Measurements from ENCODE around the gene MDK. TPM values are rescaled to one million over a fixed set of nuclear protein-coding genes. Genes with fewer than 3 reads are reported as not detected.

Gene MDK
- total RNA-seq, 4 donors from 2014 or later = 5.4 to 62.6 (median 22.5) TPM

DNA sequence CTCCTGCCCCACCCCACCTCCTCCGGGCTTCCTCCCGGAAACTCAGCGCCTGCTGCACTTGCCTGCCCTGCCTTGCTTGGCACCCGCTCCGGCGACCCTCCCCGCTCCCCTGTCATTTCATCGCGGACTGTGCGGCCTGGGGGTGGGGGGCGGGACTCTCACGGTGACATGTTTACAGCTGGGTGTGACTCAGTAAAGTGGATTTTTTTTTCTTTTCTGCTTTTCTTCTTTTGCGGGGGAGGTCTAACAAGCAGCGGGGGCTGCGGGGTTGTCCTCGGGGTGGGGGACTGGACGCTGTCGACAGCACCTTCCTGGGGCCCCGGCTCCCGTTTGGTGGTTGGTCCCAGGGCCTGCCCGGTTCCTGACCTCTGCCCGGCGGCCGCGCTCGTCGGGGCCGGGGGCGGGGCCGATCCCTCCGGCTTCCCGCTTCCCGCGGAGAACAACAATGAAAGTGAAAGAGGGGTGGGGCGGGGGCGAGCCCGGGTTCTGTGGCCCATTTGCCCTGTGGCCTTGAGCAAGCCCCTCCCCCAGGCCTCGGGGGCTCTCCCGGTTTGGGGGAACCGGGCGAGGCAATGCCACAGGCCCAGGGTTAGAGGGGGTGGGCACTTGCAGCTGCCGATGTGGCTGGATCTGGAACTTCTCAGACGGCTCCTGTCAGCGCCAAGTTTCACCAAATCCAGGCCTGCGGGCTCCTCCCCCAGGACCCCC lies 975 bp upstream of the MDK start:
- intact Hi-C loops (cut with DNase I) = no loop called here
- Histone ChIP-seq H3K27ac (peak overlapping the region; percentile 75 to 85 (median 83)), H3K4me3 (peak overlapping the region; percentile 70 to 88 (median 71)), H3K4me1 (peaks cover 15 to 41% (median 16%) of the 10 kb centered on the region in 3 donors), H3K9me3 (no peaks in the 10 kb centered on the region), H3K27me3 (peaks cover 0 to 35% (median 0%) of the 10 kb centered on the region in 4 donors), H3K36me3 (peaks cover 5 to 28% (median 11%) of the 10 kb centered on the region in 3 donors)
- DNase-seq = no peak
- TF ChIP-seq, protein P1, sequence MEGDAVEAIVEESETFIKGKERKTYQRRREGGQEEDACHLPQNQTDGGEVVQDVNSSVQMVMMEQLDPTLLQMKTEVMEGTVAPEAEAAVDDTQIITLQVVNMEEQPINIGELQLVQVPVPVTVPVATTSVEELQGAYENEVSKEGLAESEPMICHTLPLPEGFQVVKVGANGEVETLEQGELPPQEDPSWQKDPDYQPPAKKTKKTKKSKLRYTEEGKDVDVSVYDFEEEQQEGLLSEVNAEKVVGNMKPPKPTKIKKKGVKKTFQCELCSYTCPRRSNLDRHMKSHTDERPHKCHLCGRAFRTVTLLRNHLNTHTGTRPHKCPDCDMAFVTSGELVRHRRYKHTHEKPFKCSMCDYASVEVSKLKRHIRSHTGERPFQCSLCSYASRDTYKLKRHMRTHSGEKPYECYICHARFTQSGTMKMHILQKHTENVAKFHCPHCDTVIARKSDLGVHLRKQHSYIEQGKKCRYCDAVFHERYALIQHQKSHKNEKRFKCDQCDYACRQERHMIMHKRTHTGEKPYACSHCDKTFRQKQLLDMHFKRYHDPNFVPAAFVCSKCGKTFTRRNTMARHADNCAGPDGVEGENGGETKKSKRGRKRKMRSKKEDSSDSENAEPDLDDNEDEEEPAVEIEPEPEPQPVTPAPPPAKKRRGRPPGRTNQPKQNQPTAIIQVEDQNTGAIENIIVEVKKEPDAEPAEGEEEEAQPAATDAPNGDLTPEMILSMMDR (IDR thresholded peaks at IDR 0.05) = no peak
- peak in 1 of 4 donors; percentile 7 for TF ChIP-seq POLR2A (IDR thresholded peaks at IDR 0.05)
- WGBS, 2 donors = 0% methylated on average over 8 of the region's 45 CpGs; no CpG with 5 or more reads in 1 of the 2 donors

DNA sequence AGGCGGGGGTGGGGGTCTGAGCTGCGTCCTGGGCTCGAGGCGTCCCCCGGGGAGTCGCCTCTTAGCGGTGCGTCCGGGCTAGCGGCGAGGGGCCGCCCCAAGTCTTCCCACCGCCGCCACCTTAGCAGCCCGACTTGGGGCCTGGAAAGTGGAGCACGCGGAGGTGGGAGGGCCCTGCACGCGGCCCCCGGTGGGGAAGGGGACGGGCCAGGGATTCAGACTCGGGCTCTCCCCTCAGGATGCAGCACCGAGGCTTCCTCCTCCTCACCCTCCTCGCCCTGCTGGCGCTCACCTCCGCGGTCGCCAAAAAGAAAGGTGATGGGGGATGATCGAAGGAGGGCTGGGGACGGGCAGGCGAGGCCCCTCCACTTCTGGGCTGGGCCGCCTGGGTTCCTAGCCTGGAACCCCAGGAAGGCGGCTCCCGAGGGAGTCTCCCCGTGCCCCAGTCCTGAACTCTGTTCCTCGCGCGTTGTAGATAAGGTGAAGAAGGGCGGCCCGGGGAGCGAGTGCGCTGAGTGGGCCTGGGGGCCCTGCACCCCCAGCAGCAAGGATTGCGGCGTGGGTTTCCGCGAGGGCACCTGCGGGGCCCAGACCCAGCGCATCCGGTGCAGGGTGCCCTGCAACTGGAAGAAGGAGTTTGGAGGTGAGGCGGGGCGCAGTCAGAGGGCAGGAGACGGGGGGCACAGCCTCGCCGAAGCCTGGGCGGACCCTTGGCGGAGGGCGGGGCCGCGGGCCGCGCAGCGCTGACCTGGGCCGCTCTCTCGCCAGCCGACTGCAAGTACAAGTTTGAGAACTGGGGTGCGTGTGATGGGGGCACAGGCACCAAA lies 563 bp downstream of the MDK start:
- 7% methylated on average over 11 of the region's 66 CpGs; no CpG with 5 or more reads in 1 of the 2 donors for WGBS, 2 donors
- Histone ChIP-seq H3K27ac (peak overlapping the region; percentile 36 to 85 (median 80)), H3K4me3 (peak overlapping the region; percentile 70 to 88 (median 71)), H3K27me3 (peaks cover 0 to 50% (median under 1%) of the 10 kb centered on the region in 4 donors), H3K9me3 (no peaks in the 10 kb centered on the region), H3K4me1 (peaks cover 15 to 41% (median 16%) of the 10 kb centered on the region in 3 donors), H3K36me3 (peaks cover 0 to 13% (median 0%) of the 10 kb centered on the region in 3 donors)
- TF ChIP-seq, protein P1 (IDR thresholded peaks at IDR 0.05) = no peak
- intact Hi-C loops (cut with DNase I) = no loop called here
- DNase-seq = no peak

DNA sequence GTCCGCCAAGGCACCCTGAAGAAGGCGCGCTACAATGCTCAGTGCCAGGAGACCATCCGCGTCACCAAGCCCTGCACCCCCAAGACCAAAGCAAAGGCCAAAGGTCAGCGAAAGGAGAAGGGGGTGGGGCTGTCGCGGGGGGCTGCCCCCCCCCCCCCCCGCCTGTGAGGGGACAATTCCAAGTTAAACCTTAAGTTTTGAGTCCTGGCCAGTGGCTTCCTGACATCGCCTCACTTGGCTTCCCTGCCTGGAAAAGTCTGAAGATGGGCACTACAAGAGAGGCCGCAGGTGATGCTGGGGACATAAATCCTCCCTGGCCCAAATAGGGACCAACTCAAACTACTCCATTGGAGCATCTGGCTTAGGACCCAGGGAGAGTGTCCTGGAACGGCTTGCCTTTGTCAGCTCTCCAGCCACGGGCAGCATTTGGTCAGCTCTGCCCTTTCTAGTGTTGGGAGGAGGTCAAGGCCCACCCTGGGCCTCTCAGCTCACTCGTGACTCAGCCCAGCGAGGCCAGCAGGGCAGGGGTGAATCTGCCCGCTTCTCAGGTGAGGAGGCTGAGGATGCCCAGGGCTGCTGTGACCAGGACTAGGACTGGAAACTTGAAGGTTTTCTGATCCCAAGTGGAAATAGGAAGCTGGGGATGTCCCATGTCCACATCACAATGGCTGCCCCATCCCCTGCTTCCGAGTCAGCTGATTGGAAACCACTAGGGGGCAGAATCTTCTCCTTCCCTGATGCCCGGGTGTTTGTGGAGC lies 1.4 kb downstream of the MDK start:
- TF ChIP-seq POLR2A (IDR thresholded peaks at IDR 0.05) = no peak
- TF ChIP-seq, protein P1 (IDR thresholded peaks at IDR 0.05) = peak in 5 of 6 experiments; percentile 8 to 57 (median 35)
- DNase-seq = no peak
- Histone ChIP-seq H3K4me1 (peaks cover 15 to 44% (median 16%) of the 10 kb centered on the region in 3 donors), H3K27ac (no peak overlapping the region), H3K4me3 (peak overlapping the region in 3 of 4 donors; percentile 71 to 88 (median 71)), H3K36me3 (peaks cover 0 to 5% (median 0%) of the 10 kb centered on the region in 3 donors), H3K27me3 (peaks cover 0 to 58% (median 2%) of the 10 kb centered on the region in 4 donors), H3K9me3 (no peaks in the 10 kb centered on the region)
- WGBS, 2 donors = 43 to 100% methylated on average over 1 to 4 of the region's 18 CpGs
- intact Hi-C loops (cut with DNase I) = no loop called here

DNA sequence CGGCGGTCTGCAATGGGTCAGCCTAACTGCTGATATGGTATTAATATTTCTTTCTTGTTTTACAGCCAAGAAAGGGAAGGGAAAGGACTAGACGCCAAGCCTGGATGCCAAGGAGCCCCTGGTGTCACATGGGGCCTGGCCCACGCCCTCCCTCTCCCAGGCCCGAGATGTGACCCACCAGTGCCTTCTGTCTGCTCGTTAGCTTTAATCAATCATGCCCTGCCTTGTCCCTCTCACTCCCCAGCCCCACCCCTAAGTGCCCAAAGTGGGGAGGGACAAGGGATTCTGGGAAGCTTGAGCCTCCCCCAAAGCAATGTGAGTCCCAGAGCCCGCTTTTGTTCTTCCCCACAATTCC lies 1.9 kb downstream of the MDK start:
- intact Hi-C loops (cut with DNase I) = no loop called here
- 55 to 86% methylated on average over 3 to 6 of the region's 7 CpGs for WGBS, 2 donors

More for the DNA sequence above, 1.9 kb downstream of the MDK start:
- no peak for DNase-seq
- Histone ChIP-seq H3K9me3 (no peaks in the 10 kb centered on the region), H3K27ac (no peak overlapping the region), H3K36me3 (no peaks in the 10 kb centered on the region), H3K4me1 (peaks cover 15 to 48% (median 16%) of the 10 kb centered on the region in 3 donors), H3K4me3 (no peak overlapping the region), H3K27me3 (peaks cover 0 to 64% (median 2%) of the 10 kb centered on the region in 4 donors)
- TF ChIP-seq, protein P1 (IDR thresholded peaks at IDR 0.05) = no peak
- TF ChIP-seq POLR2A (IDR thresholded peaks at IDR 0.05) = no peak
